Heart left ventricle (tissue), 16 donors: Measurements from ENCODE around the gene PCSK4. TPM values are rescaled to one million over a fixed set of nuclear protein-coding genes. Genes with fewer than 3 reads are reported as not detected.

Source experiments
- ATAC-seq, 4 donors: fragments of 200-7000 bp; cut with Tn5 transposase; one replicate each; pipeline ENCODE4 v1.9.1; 2020 to 2022; ENCODE audit warnings: moderate library complexity in 4 of 4, mild to moderate bottlenecking in 3 of 4, moderate number of reproducible peaks in 1 of 4
- DNase-seq, 5 donors: peaks; one replicate each; pipeline ENCODE4 v3.0.0-alpha.2; 2020
- H3K27ac ChIP-seq, 12 donors: fragments of 200-600 bp; sonication (generic) in 4 of 12; one replicate each; pipeline versions ENCODE4 v1.5.0 to v1.8.0; 2016 to 2022; ENCODE audit warnings: mild to moderate bottlenecking in 2 of 12
- H3K27me3 ChIP-seq, 9 donors: fragments of 200-600 bp; sonication (generic) in 2 of 9; one replicate each; pipeline versions ENCODE4 v1.5.1 to v1.8.0; 2016 to 2022; ENCODE audit warnings: mild to moderate bottlenecking in 3 of 9
- H3K36me3 ChIP-seq, 9 donors: fragments of 200-600 bp; sonication (generic) in 2 of 9; one replicate each; pipeline versions ENCODE4 v1.5.0 to v1.8.0; 2018 to 2022; ENCODE audit warnings: mild to moderate bottlenecking in 2 of 9
- H3K4me1 ChIP-seq, 12 donors: fragments of 200-600 bp; sonication (generic) in 4 of 12; one replicate each; pipeline versions ENCODE4 v1.5.0 to v1.8.0; 2016 to 2022; ENCODE audit warnings: mild to moderate bottlenecking in 3 of 12
- H3K4me3 ChIP-seq, 12 donors: fragments of 200-600 bp; sonication (generic) in 4 of 12; one replicate each; pipeline versions ENCODE4 v1.5.0 to v1.8.0; 2017 to 2022; ENCODE audit warnings: mild to moderate bottlenecking in 9 of 12, moderate library complexity in 4 of 12
- H3K9me3 ChIP-seq, 12 donors: fragments of 200-600 bp; sonication (generic) in 4 of 12; one replicate each; pipeline versions ENCODE4 v1.5.0 to v1.8.0; 2016 to 2022; ENCODE audit warnings: mild to moderate bottlenecking in 1 of 12
- POLR2A ChIP-seq, 2 donors: fragments of 450-650 bp; IDR thresholded peaks; one replicate each; pipeline ENCODE4 v1.6.1; 2017; ENCODE audit warnings: antibody characterized with exemption in 2 of 2, mild to moderate bottlenecking in 2 of 2, moderate library complexity in 2 of 2
- WGBS, 4 donors: extraction: QIAGEN DNeasy Blood & Tissue Kit in 2 of 4; methylation state at CpG; one replicate each; pipeline versions ENCODE4 v1.1.5 to v1.1.7; 2013 to 2018; 5-methylcytosine and 5-hydroxymethylcytosine counted together
- intact Hi-C, 10 donors: fragments of 100-400 bp; cut with DNase I; formaldehyde crosslinking; loops; one replicate each; pipeline versions ENCODE4 v1.11.1 to v1.14.2; 2022
- polyA plus RNA-seq, 2 donors: library from polyadenylated mRNA; stranded (reverse); fragments of 200-250 nt; gene quantifications; one replicate each; pipeline ENCODE4 v1.2.3, GENCODE V29; 2013
- total RNA-seq, 9 donors: library from RNA; depleted of rRNA in 2 of 9; stranded (reverse); fragments of >200 nt in 2 of 9; fragmentation: NEBNext Ultra II Directional in 3 of 9; extraction: Animal tissue kit (Norgen Biotek cat#: 25700) in 3 of 9; gene quantifications; one replicate each; pipeline versions ENCODE4 v1.1.0 to v1.2.4, GENCODE V29; 2016 to 2023
- TF ChIP-seq, protein P1 (sequence below), 12 donors: fragments of 200-600 bp; sonication (generic) in 4 of 12; IDR thresholded peaks; one replicate each; pipeline versions ENCODE4 v1.5.0 to v1.8.0; 2018 to 2022; ENCODE audit warnings: antibody characterized with exemption in 12 of 12, mild to moderate bottlenecking in 5 of 12
- donor health status: ischemic (EF 13 %, LVEDD 7.1; RV severe dilation, severe dysfunction).
- donor health status: healthy with polysubstance abuse.
- donor health status: DM: no; HTN: yes; CAD: no.
- donor health status: DM: no; HTN: no; CAD: no.
- donor health status: ischemic (EF 25% LVEDD 6.9; RV normal size, moderate dysfunction).
- donor health status: ischemic (EF 25% LVEDD 5.7; RV mildly dilated, moderate dysfunction).
- donor health status: healthy.
- donor health status: DM: yes; HTN: yes; CAD: no.
- donor health status: ischemic (EF 35%, LVEDD 5.7; RV mildly dilated, moderate dysfunction).
- donor health status: nonischemic (EF 11% LVEDD 7.7; RV severe dilation, severe dysfunction).
- donor health status: DM: yes; HTN: yes; CAD: no.
- donor health status: PGD.
- donor health status: ischemic (EF 29% LVEDD 5.4; RV normal size, mild dysfunction).
- donor health status: nonischemic (EF 23%, LVEDD 6.1; RV moderate dilation, normal function).

The PCSK4 gene
- total and polyA plus RNA-seq, 11 donors: 0.31 to 1.9 (median 1.2) TPM

DNA sequence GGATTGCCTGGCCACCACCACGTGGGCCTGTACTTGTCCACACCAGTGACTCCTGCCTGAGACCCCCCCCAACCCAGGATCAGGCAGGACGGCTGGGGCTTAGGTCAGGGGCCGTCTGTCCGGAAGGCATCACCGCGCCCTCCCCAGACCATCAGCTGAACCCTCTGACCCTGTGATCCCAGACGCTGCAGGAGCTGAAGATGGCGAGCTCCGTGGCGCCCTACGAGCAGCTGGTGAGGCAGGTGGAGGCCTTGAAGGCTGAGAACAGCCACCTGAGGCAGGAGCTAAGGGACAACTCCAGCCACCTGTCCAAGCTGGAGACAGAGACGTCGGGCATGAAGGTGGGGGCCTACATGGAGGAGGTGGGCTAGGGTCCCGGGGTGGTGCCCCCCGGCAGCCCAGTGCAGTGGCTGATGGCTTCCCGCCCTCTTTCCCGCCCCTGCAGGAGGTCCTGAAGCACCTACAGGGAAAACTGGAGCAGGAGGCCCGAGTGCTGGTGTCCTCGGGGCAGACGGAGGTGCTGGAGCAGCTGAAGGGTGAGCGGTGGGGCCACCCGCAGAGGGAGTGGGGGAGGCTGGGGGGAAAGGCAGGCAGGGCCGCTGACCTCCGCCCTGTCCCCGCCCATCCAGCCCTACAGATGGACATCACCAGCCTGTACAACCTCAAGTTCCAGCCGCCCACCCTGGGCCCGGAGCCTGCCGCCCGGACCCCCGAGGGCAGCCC lies 37.2 kb downstream of the PCSK4 start:
- no peaks in the 10 kb centered on the region for H3K36me3 ChIP-seq
- peaks cover 0 to 53% (median 20%) of the 10 kb centered on the region in 12 donors for H3K4me1 ChIP-seq

DNA sequence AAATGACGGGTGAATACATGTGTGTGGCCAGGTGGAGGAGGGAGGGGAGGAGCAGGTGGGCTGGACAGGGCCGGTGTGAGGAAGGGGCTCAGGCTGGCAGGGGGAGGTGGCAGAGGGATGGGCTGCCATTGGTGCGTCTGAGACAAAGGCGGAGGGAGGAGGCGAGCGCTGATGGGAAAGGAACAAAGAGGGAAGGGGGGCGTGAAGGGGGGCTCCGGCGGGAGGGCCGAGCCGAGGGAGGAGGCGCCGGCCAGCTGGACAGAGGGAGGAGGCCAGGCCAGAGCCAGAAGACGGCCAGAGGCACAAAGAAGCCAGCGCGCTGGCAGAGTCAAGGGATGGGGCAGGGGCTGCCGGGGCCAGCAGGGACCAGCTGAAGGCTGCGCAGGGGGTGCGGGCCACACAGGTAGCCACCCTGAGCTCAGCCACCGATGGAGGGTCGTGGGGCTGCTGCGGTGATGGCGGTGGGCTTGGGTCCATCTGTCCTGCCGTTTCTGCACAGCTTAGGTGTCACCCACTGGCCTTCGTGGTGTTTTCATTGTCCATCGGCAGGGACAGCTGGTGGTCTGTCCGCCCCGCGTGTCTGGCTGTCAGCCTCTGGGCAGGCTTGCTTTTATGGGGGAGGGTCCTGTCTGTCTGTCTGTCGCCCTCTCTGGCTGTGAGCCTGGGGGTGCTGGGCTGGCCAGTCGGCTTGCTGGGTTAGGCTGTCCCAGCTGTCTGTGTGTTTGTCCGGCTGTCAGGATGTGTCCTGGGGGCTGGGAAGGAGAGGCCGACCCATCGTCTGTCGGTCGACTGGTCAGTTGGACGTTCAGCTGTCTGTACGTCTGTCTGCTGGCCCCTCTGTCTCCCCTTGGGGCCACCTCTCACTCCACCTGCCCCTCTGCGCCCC lies 38.0 kb downstream of the PCSK4 start:
- Histone ChIP-seq H3K4me1 (peaks cover 0 to 52% (median 20%) of the 10 kb centered on the region in 12 donors), H3K27me3 (peaks cover 65 to 100% (median 91%) of the 10 kb centered on the region in 9 donors), H3K4me3 (no peak overlapping the region), H3K9me3 (no peaks in the 10 kb centered on the region), H3K27ac (no peak overlapping the region), H3K36me3 (no peaks in the 10 kb centered on the region)
- ATAC-seq: no peak
- intact Hi-C loops: loop anchor here in 1 of 10 donors (10.0 kb wide), 1 partner anchor 137 kb away; no protein-coding TSS in a partner anchor
- peak in 1 of 5 donors; percentile 48 for DNase-seq
- WGBS, 4 donors: 31 to 38% (median 36%) methylated on average over 29 to 39 of the region's 39 CpGs
- no peak for TF ChIP-seq POLR2A (IDR thresholded peaks at IDR 0.05)
- TF ChIP-seq, protein P1, sequence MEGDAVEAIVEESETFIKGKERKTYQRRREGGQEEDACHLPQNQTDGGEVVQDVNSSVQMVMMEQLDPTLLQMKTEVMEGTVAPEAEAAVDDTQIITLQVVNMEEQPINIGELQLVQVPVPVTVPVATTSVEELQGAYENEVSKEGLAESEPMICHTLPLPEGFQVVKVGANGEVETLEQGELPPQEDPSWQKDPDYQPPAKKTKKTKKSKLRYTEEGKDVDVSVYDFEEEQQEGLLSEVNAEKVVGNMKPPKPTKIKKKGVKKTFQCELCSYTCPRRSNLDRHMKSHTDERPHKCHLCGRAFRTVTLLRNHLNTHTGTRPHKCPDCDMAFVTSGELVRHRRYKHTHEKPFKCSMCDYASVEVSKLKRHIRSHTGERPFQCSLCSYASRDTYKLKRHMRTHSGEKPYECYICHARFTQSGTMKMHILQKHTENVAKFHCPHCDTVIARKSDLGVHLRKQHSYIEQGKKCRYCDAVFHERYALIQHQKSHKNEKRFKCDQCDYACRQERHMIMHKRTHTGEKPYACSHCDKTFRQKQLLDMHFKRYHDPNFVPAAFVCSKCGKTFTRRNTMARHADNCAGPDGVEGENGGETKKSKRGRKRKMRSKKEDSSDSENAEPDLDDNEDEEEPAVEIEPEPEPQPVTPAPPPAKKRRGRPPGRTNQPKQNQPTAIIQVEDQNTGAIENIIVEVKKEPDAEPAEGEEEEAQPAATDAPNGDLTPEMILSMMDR (IDR thresholded peaks at IDR 0.05): no peak

More for the DNA sequence above, 37.2 kb downstream of the PCSK4 start:
- H3K27me3 ChIP-seq: peaks cover 65 to 98% (median 88%) of the 10 kb centered on the region in 9 donors
- ATAC-seq: no peak
- no peak overlapping the region for H3K4me3 ChIP-seq
- intact Hi-C loops: loop anchor here in 1 of 10 donors (10.0 kb wide), 1 partner anchor 138 kb away; no protein-coding TSS in a partner anchor
- no peak overlapping the region for H3K27ac ChIP-seq
- no peak for TF ChIP-seq POLR2A (IDR thresholded peaks at IDR 0.05)
- TF ChIP-seq, protein P1 (IDR thresholded peaks at IDR 0.05): no peak
- DNase-seq: no peak
- WGBS, 4 donors: 59 to 70% (median 65%) methylated on average over 12 to 30 of the region's 30 CpGs
- no peaks in the 10 kb centered on the region for H3K9me3 ChIP-seq

DNA sequence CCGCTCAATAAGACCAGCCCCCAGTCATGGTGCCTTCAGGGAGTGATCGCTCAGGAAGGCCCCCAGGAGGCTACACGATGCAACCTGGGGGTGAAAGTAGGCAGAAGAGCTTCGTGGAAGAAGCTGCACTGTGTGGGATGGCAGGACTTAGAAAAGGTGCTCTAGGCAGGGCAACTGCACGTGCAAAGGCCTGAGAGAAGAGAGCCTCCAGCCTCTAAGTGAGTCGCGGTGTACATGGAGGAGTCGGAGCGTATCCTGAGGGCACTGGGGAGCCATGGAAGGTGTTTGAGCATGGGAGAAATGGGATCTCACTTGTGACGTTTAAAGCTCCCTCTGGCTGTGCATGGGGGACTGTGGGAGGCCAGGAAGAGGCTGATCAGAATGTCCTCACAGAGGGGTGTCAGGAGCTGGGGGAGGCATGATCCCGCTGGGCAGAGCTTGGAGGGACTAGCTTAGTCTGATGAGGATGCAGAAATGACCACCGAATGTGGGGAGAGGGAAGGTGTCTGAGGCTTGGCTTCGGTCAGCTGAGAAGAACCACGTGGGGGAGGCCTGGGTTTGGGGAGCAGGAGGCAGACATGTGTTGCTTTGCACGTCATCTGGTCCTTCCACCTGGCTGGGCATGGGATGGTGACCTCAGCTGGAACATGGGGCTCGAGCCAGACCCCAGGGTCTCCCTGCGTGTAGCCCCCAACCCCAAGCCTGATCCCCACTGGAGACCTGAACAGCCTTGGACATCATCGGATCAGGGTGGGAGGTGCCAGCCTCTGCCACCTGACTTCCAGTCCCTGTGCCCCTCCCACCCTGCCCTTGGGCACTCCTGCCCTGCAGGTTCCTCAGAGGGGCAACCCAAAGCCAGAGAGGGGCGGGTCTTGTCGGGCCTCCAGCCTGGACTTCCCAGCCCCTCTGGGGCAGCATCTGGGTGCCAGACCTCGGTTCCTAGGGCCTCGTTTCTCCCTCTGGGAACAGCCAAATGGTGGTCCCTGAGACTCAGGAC lies 39.1 kb downstream of the PCSK4 start:
- intact Hi-C loops: loop anchor here in 1 of 10 donors (10.0 kb wide), 1 partner anchor 136 kb away; no protein-coding TSS in a partner anchor
- H3K4me3 ChIP-seq: no peak overlapping the region
- TF ChIP-seq POLR2A (IDR thresholded peaks at IDR 0.05): no peak
- TF ChIP-seq, protein P1 (IDR thresholded peaks at IDR 0.05): no peak
- no peak overlapping the region for H3K27ac ChIP-seq
- no peaks in the 10 kb centered on the region for H3K36me3 ChIP-seq
- 57 to 60% (median 59%) methylated on average over 22 of the region's 22 CpGs for WGBS, 4 donors
- peaks cover 65 to 100% (median 91%) of the 10 kb centered on the region in 9 donors for H3K27me3 ChIP-seq
- ATAC-seq (no peak), DNase-seq (no peak)
- H3K4me1 ChIP-seq: peaks cover 0 to 52% (median 17%) of the 10 kb centered on the region in 12 donors
- H3K9me3 ChIP-seq: no peaks in the 10 kb centered on the region
